Aorta (tissue), 5 donors: ENCODE data around the gene IFNL4. TPM values are rescaled to one million over a fixed set of nuclear protein-coding genes. Genes with fewer than 3 reads are reported as not detected.

Source experiments
- ATAC-seq: fragments of 200-7000 bp; cut with Tn5 transposase; one replicate; pipeline ENCODE4 v1.9.1; 2022; ENCODE audit warnings: moderate library complexity; ENCODE audit not compliant: low FRiP score
- DNase-seq, 2 donors: peaks; one replicate each; pipeline ENCODE4 v3.0.0-alpha.2; 2020
- H3K27ac ChIP-seq, 2 donors: one replicate each; pipeline ENCODE4 v1.5.1; 2013; ENCODE audit warnings: low read length in 2 of 2, mild to moderate bottlenecking in 2 of 2, moderate library complexity in 2 of 2, control low read depth in 1 of 2, inconsistent platforms in 1 of 2, low read depth in 1 of 2
- H3K27me3 ChIP-seq, 2 donors: one replicate each; pipeline ENCODE4 v1.6.1; 2013; ENCODE audit warnings: control low read depth in 1 of 2, low read length in 1 of 2, mild to moderate bottlenecking in 1 of 2, moderate library complexity in 1 of 2; ENCODE audit not compliant: insufficient read depth in 2 of 2, control insufficient read depth in 1 of 2
- H3K36me3 ChIP-seq, 2 donors: one replicate each; pipeline ENCODE4 v1.6.1; 2013; ENCODE audit warnings: control low read depth in 1 of 2, low read length in 1 of 2, mild to moderate bottlenecking in 1 of 2; ENCODE audit not compliant: insufficient read depth in 2 of 2, control insufficient read depth in 1 of 2
- H3K4me1 ChIP-seq, 2 donors: one replicate each; pipeline ENCODE4 v1.6.1; 2013; ENCODE audit warnings: low read length in 2 of 2, control low read depth in 1 of 2, mild to moderate bottlenecking in 1 of 2, moderate library complexity in 1 of 2; ENCODE audit not compliant: insufficient read depth in 2 of 2, control insufficient read depth in 1 of 2
- H3K4me3 ChIP-seq, 2 donors: one replicate each; pipeline ENCODE4 v1.5.1; 2013; ENCODE audit warnings: low read length in 2 of 2, control low read depth in 1 of 2, mild to moderate bottlenecking in 1 of 2
- H3K9me3 ChIP-seq: one replicate; pipeline ENCODE4 v1.6.1; 2013; ENCODE audit warnings: mild to moderate bottlenecking, low read length; ENCODE audit not compliant: control insufficient read depth
- WGBS, 2 donors: extraction: QIAGEN DNeasy Blood & Tissue Kit; methylation state at CpG; one replicate each; pipeline ENCODE4 v1.1.7; 2013; 5-methylcytosine and 5-hydroxymethylcytosine counted together
- intact Hi-C, 2 donors: fragments of 100-400 bp; cut with DNase I; formaldehyde crosslinking; loops; one replicate each; pipeline versions ENCODE4 v1.14.2 to v1.15.0; 2022
- long read RNA-seq, 2 donors: library from polyadenylated mRNA; unstranded; transcript quantifications; one replicate each; pipeline ENCODE4 v2.0.0, GENCODE V29; 2020 to 2021
- polyA plus RNA-seq, 2 donors: library from polyadenylated mRNA; stranded (reverse); fragments of 200-250 nt; gene quantifications; one replicate each; pipeline ENCODE4 v1.2.3, GENCODE V29; 2013
- total RNA-seq, 2 donors: library from RNA; stranded (reverse); fragmentation: NEBNext Ultra II Directional; extraction: Animal tissue kit (Norgen Biotek cat#: 25700); gene quantifications; one replicate each; pipeline ENCODE4 v1.2.1, GENCODE V29; 2021
- donor health status: healthy with polysubstance abuse.
- donor health status: Bipolar disorder and iron deficiency.
- donor health status: DM: no; HTN: no; CAD: no.
- donor health status: DM: no; HTN: no; CAD: no.
- donor health status: DM: yes; HTN: yes; CAD: no.

The IFNL4 gene
- total RNA-seq (not detected), polyA plus RNA-seq (not detected)
- long read RNA-seq, donor 1, result 0 reads
- long read RNA-seq, donor 2, result 0 reads

GRCh38 chr19:39248806-39249205, at the start of gene IFNL4:
Gene IFNL4, minus strand, starts transcription at chr19:39248856.
- intact Hi-C loops, result no loop called here
- H3K27me3 ChIP-seq, result no peaks in the 10 kb centered on the region
- ATAC-seq, result no peak

DNA sequence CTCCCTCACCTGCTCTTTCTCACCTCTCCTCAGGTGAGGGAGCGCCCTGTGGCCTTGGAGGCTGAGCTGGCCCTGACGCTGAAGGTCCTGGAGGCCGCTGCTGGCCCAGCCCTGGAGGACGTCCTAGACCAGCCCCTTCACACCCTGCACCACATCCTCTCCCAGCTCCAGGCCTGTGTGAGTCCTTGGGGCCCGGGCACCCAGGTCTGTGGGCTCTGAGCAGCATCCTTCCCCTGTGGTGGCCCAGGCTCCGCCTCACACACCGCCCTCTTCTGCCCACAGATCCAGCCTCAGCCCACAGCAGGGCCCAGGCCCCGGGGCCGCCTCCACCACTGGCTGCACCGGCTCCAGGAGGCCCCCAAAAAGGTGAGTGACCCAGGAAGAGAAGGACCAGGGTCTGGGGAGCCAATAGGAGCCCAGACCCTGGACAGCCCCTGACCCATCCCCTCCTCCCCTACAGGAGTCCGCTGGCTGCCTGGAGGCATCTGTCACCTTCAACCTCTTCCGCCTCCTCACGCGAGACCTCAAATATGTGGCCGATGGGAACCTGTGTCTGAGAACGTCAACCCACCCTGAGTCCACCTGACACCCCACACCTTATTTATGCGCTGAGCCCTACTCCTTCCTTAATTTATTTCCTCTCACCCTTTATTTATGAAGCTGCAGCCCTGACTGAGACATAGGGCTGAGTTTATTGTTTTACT, 49.4 kb upstream of the IFNL4 start:
- Histone ChIP-seq H3K9me3 (no peaks in the 10 kb centered on the region), H3K4me3 (no peak overlapping the region), H3K4me1 (no peaks in the 10 kb centered on the region), H3K27me3 (no peaks in the 10 kb centered on the region), H3K27ac (no peak overlapping the region), H3K36me3 (no peaks in the 10 kb centered on the region)
- DNase-seq, result peak; percentile 61 to 66
- 63 to 65% methylated on average over 16 to 17 of the region's 17 CpGs for WGBS, 2 donors
- ATAC-seq, result peak; percentile 15
- intact Hi-C loops, result no loop called here

More at GRCh38 chr19:39248806-39249205, at the start of gene IFNL4:
- DNase-seq, result no peak
- Histone ChIP-seq H3K4me3 (no peak within 1 kb of the TSS), H3K9me3 (no peaks in the 10 kb centered on the region), H3K4me1 (no peaks in the 10 kb centered on the region), H3K36me3 (no peaks in the 10 kb centered on the region), H3K27ac (no peak within 1 kb of the TSS)
- WGBS, 2 donors, result 47 to 48% methylated on average over 13 of the region's 13 CpGs

- peak; percentile 29 to 41 for DNase-seq
- WGBS, 2 donors, result 79 to 88% methylated on average over 4 of the region's 4 CpGs
- Histone ChIP-seq H3K36me3 (no peaks in the 10 kb centered on the region), H3K27me3 (no peaks in the 10 kb centered on the region), H3K4me3 (no peak overlapping the region), H3K27ac (no peak overlapping the region), H3K9me3 (no peaks in the 10 kb centered on the region), H3K4me1 (no peaks in the 10 kb centered on the region)
- no peak for ATAC-seq
- intact Hi-C loops, result no loop called here
Observed at GRCh38 chr19:39296906-39297305, 48.2 kb upstream of the IFNL4 start.

- no peak within 1 kb of the TSS for H3K27ac ChIP-seq
- intact Hi-C loops, result no loop called here
- WGBS, 2 donors, result 78% methylated on average over 11 of the region's 11 CpGs
- H3K36me3 ChIP-seq, result no peaks in the 10 kb centered on the region
- no peak for ATAC-seq
- no peaks in the 10 kb centered on the region for H3K27me3 ChIP-seq
- peak; percentile 30 to 42 for DNase-seq
- H3K9me3 ChIP-seq, result no peaks in the 10 kb centered on the region
- H3K4me3 ChIP-seq, result no peak within 1 kb of the TSS
- no peaks in the 10 kb centered on the region for H3K4me1 ChIP-seq
Observed at GRCh38 chr19:39296055-39296645, 47.5 kb upstream of the IFNL4 start, which contains the start of gene IFNL1. Gene IFNL1, plus strand, starts transcription at chr19:39296407. Its CDS starts 15 bp downstream, at chr19:39296422.

- intact Hi-C loops, result no loop called here
- Histone ChIP-seq H3K4me1 (no peaks in the 10 kb centered on the region), H3K9me3 (peaks cover 5% of the 10 kb centered on the region), H3K4me3 (no peak overlapping the region), H3K27ac (no peak overlapping the region), H3K27me3 (no peaks in the 10 kb centered on the region), H3K36me3 (no peaks in the 10 kb centered on the region)
- ATAC-seq (no peak), DNase-seq (peak; percentile 1 to 55)
- 45 to 51% methylated on average over 4 of the region's 4 CpGs for WGBS, 2 donors
Observed at GRCh38 chr19:39293394-39293793, 44.7 kb upstream of the IFNL4 start.

DNA sequence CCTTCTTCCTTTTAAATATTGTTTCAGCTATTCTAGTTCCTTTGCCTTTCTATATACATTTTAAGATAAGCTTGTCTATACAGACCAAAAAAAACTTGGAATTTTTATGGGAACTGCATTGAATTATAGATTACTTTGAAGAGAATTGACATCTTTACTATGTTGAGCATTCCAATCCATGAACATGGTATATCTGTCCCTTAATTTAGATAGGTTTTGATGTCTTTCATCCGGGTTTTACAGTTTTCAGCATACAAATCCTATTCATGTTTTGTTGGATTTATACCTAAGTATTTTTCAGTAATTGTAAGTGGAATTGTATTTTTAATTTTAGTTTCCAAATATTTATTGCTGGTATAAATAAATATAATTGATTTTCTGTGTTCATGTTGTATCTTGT, 35.4 kb upstream of the IFNL4 start:
- WGBS, 2 donors, result 84 to 89% methylated on average over 1 of the region's 1 CpG
- intact Hi-C loops, result no loop called here
- H3K27me3 ChIP-seq, result no peaks in the 10 kb centered on the region

GRCh38 chr19:39282021-39282420, 33.4 kb upstream of the IFNL4 start:
- DNase-seq, result no peak
- H3K36me3 ChIP-seq, result no peaks in the 10 kb centered on the region
- H3K4me3 ChIP-seq, result no peak overlapping the region
- no peaks in the 10 kb centered on the region for H3K4me1 ChIP-seq
- intact Hi-C loops, result no loop called here
- no peaks in the 10 kb centered on the region for H3K27me3 ChIP-seq
- H3K27ac ChIP-seq, result no peak overlapping the region
- H3K9me3 ChIP-seq, result peaks cover 11% of the 10 kb centered on the region
- WGBS, 2 donors, result 55% methylated on average over 1 of the region's 1 CpG
- no peak for ATAC-seq

More for the DNA sequence above, 35.4 kb upstream of the IFNL4 start:
- Histone ChIP-seq H3K4me3 (no peak overlapping the region), H3K4me1 (no peaks in the 10 kb centered on the region), H3K27ac (no peak overlapping the region), H3K9me3 (peaks cover 13% of the 10 kb centered on the region), H3K36me3 (no peaks in the 10 kb centered on the region)
- DNase-seq, result no peak
- no peak for ATAC-seq

GRCh38 chr19:39277598-39277997, 28.9 kb upstream of the IFNL4 start:
- intact Hi-C loops, result no loop called here
- Histone ChIP-seq H3K27me3 (no peaks in the 10 kb centered on the region), H3K36me3 (no peaks in the 10 kb centered on the region), H3K9me3 (peaks cover 7% of the 10 kb centered on the region), H3K4me3 (no peak overlapping the region), H3K27ac (no peak overlapping the region), H3K4me1 (no peaks in the 10 kb centered on the region)
- 62 to 65% methylated on average over 7 of the region's 7 CpGs for WGBS, 2 donors
- DNase-seq (peak in 1 of 2 donors; percentile 9), ATAC-seq (no peak)

- Histone ChIP-seq H3K9me3 (peaks cover 7% of the 10 kb centered on the region), H3K36me3 (no peaks in the 10 kb centered on the region), H3K4me3 (no peak overlapping the region), H3K27me3 (no peaks in the 10 kb centered on the region), H3K27ac (no peak overlapping the region), H3K4me1 (no peaks in the 10 kb centered on the region)
- WGBS, 2 donors, result 89 to 91% methylated on average over 5 of the region's 5 CpGs
- no peak for ATAC-seq
- intact Hi-C loops, result no loop called here
- DNase-seq, result peak in 1 of 2 donors; percentile 8
Observed at GRCh38 chr19:39276740-39277139, 28.1 kb upstream of the IFNL4 start.
